ENCODE results near the gene CARMIL3. TPM values are rescaled to one million over a fixed set of nuclear protein-coding genes. Genes with fewer than 3 reads are reported as not detected.

The CARMIL3 gene
- total RNA-seq, 2 donors from 2014 or later, result 0.08 to 0.62 TPM

DNA sequence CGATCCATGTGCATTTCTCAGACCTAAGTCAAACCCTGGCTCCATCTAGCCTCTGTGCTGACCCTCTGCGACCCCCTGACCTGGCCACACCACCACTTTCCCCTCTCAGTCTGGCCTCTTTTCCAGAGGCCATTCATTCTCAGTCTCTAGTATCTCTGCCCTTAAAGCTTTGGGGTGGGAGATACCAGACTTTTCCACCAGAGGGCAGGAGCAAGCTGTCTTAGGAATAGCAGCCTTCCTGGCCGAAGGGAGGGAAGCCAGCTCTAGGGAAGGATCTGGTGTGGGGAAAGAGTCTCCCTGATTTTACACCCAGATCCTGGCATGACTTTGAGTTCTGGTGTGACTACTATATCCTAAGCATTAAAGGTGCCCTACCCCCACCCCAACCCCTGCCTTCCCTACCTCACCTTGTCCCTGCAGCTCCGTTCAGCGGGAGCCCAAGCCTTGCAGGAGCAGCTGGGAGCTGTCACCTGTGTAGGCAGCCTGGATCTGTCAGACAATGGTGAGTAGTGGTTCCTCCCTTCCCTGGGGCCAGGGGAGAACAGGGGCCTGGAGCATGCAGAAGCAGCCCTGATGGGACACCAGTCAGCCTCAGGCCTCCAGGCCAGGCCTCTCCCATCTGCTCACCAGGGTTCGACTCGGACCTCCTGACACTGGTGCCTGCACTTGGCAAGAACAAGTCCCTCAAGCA lies 6.6 kb downstream of the CARMIL3 start:
- peak; percentile 77 to 82 for ATAC-seq
- intact Hi-C loops (cut with DNase I), result loop anchor here (2.0 to 5.0 kb wide), 3 partner anchors 32 to 49 kb away; partner anchors contain the start of gene PCK2 (in 1 of the 2)
- peak; percentile 63 for DNase-seq

DNA sequence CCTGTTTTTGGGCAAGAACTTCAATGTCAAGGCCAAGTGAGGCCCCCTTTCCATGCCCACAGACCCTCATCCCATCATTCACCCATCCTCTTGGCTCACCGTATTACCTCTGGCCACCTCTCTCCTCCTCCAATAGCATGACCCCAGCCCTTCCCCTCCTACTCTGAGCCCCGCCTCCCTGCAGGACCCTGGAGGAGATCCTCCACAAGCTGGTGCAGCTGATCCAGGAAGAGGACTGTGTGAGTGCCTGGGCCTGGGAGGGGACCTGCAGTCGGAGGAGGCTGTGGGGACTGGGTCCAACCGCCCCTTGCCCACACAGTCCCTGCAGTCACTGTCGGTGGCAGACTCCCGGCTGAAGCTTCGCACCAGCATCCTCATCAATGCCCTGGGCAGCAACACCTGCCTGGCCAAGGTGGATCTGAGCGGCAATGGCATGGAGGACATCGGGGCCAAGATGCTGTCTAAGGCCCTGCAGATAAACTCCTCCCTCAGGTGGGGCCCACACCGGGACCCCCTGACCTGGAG lies 7.2 kb downstream of the CARMIL3 start:
- DNase-seq (no peak), ATAC-seq (no peak)
- intact Hi-C loops (cut with DNase I), result loop anchor here (2.0 to 5.0 kb wide), 3 partner anchors 32 to 48 kb away; partner anchors contain the start of gene PCK2 (in 1 of the 2)

DNA sequence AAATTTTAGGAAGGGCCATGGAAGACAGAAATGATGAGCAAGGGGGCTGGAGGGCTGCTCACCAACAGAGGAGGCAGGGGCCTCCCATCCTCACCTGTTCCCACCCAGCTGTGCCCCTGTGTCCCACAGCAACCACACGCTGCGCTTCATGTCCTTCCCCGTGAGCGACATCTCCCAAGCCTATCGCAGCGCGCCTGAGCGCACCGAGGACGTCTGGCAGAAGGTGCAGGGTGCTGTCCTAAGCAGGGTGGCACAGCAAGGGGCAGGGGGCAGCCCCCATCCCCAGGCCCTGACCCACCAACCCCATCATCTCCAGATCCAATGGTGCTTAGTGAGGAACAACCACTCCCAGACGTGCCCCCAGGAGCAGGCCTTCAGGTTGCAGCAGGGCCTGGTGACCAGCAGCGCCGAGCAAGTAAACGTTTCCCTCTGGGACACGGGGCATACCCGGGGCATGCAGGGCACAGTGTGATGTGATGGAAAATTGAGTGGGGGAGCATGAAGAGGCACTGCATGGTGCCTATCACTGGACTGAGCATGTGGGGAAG lies 8.1 kb downstream of the CARMIL3 start:
- intact Hi-C loops (cut with DNase I), result loop anchor here (2.0 to 5.0 kb wide), 3 partner anchors 31 to 47 kb away; partner anchors contain the start of gene PCK2 (in 1 of the 2)
- ATAC-seq (no peak), DNase-seq (no peak)

DNA sequence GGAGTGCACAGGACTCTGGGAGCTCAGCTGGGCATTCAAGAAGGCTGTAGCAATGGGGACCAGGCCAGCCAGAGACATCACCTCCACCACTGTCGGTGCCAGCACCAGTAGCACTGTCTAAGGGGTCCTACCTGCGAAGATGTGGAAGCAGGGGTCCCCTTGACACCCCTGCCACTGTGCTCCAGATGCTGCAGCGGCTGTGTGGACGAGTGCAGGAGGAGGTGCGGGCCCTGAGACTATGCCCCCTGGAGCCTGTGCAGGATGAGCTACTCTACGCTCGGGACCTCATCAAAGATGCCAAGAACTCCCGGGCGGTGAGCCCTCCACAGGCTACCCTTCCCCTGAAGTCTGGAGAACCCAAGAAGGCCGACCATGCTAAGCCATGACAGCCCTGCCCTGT lies 8.6 kb downstream of the CARMIL3 start:
- intact Hi-C loops (cut with DNase I), result no loop called here
- ATAC-seq (no peak), DNase-seq (no peak)

DNA sequence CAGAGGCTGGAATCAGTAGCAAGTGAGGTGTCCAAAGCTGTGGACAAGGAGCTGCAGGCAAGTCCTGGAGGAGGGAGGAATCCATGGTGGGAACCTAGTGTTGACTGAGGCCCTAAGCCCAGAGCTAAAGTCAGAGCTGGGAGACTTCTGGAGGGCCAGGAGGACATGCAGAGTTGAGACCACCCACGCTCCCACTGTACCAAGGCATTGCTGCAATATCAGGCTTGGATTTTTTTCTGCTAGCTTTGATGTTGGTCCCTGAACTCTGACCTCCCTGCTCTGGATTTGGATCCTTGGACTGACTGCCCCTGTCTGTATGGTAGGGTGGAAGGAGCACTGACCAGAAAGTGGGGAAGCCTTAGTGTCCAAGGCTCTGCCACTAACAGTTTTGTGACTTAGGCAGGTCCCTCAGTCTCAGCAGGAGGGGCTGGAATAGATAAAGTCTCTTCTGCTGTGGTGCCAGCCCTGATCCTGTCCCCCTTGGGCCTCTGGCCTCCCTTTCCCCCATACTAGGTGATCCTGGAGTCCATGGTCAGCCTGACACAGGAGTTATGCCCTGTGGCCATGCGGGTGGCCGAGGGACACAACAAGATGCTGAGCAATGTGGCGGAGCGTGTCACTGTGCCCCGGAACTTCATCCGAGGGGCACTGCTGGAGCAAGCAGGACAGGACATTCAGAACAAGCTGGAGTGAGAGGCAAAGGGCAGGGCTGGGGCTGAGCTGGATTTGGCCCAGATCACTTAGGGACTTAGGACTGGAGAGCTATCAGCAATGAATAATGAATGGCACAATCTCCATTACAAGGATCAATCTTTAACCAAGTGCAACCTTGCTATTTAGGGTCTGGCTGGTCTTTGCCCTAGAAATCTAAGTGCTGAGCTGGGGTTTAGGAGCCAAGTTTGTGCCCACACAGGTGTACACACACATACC lies 9.4 kb downstream of the CARMIL3 start:
- ATAC-seq, result no peak
- DNase-seq, result no peak
- intact Hi-C loops (cut with DNase I), result no loop called here

DNA sequence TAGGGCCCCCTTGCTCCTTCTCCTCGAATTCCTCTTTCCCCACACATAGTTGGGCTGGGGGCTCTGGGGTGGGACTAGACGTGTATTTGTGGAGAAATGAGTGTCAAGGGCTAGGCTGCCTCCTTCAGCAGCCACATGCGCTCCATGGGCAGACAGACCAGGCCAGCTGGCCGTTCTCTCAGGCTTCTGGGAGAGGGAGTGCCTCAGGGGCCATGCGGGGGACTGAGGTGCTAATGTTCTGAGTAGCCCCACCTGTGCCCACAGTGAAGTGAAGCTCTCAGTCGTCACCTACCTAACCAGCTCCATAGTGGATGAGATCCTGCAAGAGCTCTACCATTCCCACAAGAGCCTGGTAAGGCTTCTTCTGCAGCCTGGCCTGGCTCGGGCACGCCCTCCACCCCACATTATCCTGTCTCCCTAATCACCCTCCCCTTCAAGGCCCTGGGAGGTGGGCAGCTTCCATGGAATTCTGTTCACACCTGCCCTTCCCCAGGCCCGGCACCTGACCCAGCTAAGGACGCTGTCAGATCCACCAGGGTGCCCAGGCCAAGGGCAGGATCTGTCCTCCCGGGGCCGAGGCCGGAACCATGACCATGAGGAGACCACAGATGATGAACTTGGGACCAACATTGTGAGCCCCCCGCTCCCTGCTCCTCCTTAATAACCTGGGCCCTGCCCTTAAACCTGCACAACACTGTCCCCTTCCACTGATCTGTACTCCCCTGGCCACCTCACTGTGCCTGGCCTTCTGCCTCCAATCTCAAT lies 10.6 kb downstream of the CARMIL3 start:
- DNase-seq (no peak), ATAC-seq (no peak)
- intact Hi-C loops (cut with DNase I), result no loop called here

DNA sequence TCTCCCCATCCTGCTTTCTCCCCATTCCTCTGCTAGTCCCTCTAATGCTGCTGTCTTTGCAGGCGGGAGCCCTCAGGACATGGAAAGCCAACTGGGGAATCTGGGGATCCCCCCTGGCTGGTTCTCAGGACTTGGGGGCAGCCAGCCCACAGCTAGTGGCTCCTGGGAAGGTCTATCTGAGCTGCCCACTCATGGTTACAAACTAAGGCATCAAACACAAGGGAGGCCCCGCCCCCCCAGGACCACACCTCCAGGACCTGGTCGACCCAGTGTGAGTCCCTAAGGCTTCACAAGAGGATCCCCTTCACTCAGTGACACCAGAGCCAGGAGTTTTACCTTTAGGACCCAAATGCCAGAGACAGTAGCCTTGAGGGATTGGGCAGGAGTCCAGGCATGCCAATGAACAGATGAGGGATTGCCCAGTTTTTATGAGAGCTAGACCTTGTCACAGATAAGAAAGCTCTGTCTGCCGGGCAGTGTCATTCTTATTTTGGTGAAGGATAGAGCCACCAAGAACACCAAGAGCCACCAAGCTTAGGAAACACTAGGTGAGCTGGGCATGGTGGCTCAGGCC lies 11.5 kb downstream of the CARMIL3 start:
- DNase-seq (no peak), ATAC-seq (no peak)
- intact Hi-C loops (cut with DNase I), result no loop called here

DNA sequence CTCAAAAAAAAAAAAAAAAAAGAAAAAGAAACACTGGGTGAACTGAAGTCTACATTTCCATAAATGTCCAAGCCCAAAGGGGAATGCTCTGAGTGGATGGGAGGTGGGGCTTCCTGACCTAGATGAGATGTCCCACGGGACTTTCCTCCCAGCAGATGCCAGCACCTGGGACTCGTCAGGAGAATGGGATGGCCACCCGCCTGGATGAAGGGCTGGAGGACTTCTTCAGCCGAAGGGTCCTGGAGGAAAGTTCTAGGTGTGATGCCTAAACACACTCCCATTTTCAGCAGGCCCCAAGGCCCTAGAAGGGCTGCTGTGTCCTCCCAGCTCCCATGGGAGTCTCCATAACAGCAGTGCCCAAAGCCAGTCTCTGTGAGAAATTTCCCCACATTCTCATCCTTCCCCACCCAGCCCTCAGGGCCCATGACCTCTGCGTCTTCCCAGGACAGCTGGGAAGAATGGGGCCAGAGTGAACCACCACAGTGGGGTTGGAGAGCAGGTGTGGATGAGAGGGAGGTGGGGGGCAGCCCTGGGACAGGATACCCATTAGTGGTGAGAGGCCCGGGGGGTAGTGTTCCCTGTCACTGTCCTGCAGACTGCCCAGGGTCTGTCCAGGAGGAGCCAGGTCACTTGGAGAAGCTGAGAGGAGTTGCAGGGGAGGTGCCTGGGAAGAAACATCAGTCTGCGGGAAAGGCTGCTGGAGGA lies 12.4 kb downstream of the CARMIL3 start:
- DNase-seq (no peak), ATAC-seq (no peak)
- intact Hi-C loops (cut with DNase I), result no loop called here

DNA sequence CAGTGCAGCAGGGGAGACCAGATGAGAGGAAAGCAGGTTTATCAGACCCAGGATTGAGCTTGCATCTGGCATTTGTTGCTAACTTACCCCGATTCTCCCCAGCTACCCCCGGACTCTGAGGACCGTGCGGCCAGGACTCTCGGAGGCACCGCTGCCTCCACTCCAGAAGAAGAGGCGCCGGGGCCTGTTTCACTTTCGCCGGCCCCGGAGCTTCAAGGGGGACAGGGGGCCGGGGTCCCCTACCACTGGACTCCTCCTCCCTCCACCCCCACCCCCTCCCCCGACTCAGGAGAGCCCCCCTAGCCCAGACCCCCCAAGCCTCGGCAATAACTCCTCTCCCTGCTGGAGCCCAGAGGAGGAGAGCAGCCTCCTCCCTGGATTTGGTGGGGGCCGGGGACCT lies 13.0 kb downstream of the CARMIL3 start:
- intact Hi-C loops (cut with DNase I), result no loop called here
- ATAC-seq (no peak), DNase-seq (no peak)

DNA sequence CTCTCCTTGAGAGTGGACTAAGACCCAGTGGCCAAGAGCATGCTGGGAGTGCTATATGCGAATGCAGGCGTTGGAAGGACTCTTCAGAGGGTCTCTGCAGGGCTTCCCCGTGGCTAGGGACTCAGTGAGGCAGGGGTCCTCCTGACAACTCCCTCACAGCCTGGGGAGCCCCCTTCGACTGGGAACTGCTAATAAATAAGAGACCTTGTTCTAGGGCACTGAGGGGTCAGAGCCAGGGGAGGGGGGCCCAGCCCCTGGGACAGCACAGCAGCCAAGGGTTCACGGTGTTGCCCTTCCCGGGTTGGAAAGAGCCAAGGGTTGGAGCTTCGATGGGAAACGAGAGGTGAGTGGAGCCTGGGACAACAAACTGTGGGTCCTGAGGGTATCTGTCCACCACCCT lies 13.6 kb downstream of the CARMIL3 start:
- DNase-seq (no peak), ATAC-seq (no peak)
- intact Hi-C loops (cut with DNase I), result no loop called here

DNA sequence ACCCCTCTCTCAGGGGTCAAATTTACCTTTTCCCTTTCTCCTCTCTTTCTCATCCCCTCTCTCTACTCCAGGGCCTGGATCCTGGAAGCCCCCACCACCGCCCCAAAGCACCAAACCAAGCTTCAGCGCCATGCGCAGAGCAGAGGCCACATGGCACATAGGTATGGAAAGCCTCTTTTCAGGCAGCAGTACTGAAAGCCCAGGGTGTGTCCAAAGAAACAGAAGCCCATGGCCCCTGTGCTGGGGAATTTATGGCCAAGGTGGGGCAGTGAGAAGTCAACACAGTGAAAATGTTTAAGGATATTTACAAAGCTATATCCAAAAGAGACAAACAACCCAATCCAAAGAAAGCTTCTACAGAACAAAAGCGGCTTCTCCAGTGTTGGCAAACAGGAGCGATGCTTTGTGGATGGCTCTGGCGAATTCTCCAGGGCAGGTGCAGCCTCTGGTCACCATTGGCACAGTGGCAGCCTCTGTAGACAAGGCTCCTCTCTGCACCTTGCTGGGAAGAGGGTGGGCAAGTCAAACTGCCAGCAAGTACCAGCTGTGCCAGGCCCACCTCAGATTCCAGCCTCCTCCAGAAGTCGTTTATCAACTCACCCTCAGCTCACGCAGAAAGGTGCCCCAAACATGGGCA lies 14.8 kb downstream of the CARMIL3 start:
- intact Hi-C loops (cut with DNase I), result no loop called here
- ATAC-seq (no peak), DNase-seq (no peak)

DNA sequence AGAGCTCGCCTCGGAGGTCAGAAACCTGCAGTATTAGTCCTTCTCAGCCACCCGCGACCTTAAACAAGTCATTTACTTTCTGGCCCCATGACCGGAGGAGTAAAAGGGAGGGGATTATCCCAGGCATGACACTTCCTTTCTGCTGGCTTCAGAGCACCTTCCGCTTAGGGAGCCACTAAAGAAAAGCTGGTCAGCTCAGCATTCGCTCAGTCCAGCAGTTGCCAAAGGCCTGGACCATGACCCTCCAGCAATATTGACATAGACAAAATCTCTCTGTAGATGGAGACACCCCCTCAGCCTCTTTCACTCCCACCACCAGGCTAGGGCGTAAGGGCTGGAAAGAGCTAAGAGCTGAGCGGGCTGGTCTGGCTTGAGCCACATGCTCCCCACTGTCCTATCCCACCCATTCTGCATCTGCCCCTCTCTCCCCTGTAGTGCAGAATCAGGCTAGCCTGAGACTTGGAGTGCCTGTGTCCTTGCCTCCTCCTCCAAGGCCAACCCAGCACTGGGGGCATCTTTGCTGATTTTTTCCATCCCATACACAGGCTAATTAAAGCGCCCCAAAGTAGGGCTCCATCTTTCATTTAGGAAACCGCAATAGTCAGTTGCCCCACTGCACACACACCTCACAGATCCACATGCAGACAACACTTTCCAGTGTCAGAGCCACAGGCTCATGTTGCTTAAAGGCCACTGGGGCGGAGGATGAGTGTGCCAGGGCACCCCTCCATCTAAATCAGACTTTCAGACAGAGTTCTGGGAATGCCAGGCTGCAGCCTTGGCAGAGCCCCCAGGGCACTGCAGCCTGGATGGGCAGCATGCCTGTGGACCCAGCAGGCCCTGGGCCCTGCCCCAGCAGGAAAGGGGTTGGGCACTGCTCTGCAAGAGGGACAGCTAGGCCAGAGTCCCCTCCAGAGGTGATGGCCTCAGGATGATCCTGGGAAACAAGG lies 15.6 kb downstream of the CARMIL3 start:
- DNase-seq (no peak), ATAC-seq (peak in 1 of 2 donors; percentile 50)
- intact Hi-C loops (cut with DNase I), result no loop called here

DNA sequence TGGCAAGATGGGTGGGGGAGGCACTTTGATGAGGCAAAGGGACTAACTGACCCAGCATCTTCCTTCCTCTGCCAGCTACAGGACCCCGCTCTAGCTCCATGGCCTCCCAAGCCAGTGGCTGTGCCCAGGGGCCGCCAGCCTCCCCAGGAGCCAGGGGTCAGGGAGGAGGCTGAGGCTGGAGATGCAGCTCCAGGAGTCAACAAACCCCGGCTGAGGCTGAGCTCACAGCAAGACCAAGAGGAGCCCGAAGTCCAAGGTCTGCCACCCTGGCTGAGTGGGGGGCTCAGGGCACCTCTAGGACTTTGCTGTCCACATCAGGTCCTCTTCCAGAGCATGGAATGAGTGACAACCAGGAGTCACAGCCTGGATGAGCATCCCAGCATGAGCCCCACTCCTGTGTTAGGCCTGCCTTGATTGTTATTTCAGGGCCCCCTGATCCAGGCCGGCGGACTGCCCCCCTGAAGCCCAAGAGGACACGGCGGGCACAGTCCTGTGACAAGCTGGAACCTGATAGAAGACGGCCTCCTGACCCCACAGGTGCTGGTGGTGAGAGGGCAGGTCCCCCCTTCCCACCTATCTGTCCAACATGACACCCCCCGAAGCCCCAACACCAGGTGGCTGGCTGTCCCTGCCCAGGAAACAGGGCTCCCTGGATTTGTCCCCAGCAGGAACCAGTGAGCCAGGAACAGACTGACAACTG lies 17.1 kb downstream of the CARMIL3 start:
- DNase-seq, result no peak
- ATAC-seq, result no peak
- intact Hi-C loops (cut with DNase I), result no loop called here

DNA sequence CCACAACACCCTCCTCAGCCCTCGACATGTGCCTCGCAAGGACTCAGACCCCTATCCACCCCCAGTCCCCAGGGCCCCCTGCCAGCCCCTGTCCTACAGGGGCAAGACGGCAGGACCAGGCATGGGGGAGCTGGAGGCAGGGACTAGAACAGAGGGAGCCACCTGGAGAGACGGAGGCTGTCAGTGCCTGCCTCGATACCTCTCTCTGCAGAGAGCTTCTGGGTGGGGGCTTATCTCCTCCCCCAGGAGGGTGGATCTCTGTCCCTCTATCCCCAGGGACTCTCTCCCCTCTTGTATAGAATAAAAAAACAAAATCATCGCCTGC lies 17.6 kb downstream of the CARMIL3 start:
- intact Hi-C loops (cut with DNase I), result no loop called here
- ATAC-seq (no peak), DNase-seq (no peak)

DNA sequence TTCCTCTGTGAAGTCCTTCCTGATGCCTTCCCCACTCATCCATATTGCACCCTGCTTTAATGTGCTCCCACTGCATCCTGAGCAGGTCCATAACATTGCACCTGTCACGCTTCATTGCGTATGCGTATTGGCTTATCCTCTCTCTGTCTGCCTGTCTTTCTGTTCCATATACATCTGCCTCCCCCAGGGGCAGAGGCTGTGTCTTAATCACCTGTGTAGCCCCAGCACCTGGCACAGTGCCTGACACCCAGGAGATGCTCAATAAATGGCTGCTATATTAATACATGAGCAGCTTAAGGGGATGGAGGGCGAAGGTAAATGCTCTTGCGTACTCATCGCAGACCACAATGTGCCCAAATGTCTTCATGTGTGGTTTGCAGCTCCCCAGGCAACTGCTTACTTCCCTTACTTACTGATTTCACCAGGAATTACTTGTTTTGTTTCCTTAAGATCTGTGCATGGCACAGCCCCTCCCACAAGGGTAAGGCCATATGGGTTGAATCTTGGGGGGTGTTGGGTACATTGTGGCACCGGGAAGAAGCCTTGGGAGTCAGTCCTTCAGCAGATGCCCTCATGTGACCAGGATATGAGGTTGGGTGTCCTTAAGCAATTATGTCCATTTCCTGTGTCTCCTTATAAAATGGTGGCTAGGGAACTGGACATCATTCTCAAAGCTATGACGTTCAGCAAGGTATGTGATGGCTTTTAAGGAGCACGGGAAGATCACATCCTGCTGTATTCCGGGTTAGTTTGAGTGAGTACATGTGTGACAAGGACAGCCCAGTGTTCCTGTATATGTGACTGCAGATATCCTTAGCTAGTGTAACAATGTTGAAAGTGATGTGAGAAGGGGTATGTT lies 18.7 kb downstream of the CARMIL3 start:
- ATAC-seq, result no peak
- no peak for DNase-seq
- intact Hi-C loops (cut with DNase I), result no loop called here
